ENCODE data around the gene ANO10.

The ANO10 gene

DNA sequence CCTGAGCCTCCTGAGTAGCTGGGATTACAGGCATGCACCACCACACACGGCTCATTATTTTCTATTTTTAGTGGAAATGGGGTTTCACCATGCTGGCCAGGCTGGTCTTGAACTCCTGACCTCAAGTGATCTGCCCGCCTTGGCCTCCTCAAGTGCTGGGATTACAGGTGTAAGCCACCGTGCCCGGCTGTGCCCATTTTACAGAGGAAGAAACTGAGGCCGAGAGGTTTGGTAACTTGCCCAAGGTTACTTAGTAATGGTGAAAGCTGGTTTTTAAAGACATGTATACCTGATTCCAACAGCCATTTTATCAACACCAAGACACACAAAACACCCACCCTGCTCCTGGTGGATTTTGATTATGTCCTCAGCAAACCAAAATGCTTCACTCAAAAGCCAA, 206.7 kb downstream of the ANO10 start:
- no peak for DNase-seq (ENCODE audit: low read depth)

DNA sequence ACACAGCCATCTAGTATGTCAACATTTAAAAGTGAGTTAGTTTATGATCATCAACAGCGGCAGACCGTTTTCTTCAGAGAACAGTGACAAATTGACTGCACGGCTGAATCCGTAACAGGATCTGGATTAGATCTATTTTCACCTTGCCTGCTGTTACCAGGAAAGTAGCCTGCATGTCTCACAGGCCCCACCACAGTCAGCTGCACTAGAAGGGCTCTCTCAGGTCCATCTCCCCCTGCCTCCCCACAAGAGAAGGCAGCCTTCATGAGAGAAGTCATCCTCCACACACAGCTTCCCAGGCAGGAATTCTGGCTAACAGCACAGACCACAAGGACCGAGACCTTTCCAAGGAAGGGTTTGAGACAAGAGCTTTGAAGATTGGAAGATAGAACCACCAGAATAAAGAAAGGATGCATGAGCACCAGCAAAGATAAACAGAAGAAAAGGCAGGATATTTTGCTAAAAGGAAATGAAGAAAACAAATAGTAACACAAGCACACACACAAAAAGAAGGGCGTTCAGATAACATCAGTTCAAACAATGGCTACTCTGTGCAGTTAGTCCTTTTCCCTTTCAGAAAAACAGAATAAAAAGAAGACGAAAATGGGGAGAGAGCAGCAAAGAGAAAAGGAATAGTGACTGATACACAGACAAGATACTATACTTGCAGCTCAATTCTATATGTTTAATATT, 208.0 kb downstream of the ANO10 start:
- no peak for DNase-seq (ENCODE audit: low read depth)

- DNase-seq (ENCODE audit: low read depth): no peak
These were observed 210.4 kb downstream of the ANO10 start for GRCh38 chr3:43411429-43411828.

DNA sequence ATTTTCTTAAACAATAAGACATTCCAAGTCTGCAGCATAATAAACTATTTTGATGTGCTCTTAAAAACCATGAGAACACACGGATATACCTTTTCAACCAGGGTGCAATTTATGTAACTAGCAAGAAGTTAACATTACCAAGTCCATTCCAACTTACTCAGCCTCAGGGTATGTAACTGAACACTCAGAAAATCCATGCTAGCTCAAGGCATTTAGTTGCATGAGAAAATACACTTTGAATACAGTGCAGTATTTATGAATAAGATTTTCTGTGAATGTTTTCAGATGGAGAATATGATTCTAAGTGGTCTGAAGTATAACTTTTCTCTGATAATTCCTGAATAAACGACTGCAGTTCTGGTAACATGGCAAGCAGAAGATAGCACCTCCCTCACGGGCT, 211.2 kb downstream of the ANO10 start:
- no peak for DNase-seq (ENCODE audit: low read depth)

DNA sequence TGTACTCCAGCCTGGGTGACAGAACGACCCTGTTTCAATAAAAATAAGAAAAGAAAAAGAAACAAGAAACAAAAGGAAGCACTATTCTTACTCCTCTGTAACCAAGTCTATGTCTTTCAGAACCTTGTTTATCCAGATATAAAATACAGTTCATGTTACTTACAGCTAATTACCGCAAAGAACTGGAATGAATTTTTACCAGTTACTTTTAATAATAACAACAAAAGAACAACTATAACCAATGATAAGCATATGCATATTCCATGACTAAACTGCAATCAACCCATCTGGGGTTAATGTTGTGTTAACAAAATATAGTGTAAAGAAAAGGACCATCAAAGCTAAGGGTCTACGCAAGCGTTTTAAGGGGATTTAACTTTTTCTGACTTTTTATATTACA, 212.3 kb downstream of the ANO10 start:
- no peak for DNase-seq (ENCODE audit: low read depth)

GRCh38 chr3:43406643-43407023, 215.2 kb downstream of the ANO10 start:
- DNase-seq (ENCODE audit: low read depth): no peak

- DNase-seq (ENCODE audit: low read depth): no peak
These were observed 215.7 kb downstream of the ANO10 start for GRCh38 chr3:43405888-43406642.

DNA sequence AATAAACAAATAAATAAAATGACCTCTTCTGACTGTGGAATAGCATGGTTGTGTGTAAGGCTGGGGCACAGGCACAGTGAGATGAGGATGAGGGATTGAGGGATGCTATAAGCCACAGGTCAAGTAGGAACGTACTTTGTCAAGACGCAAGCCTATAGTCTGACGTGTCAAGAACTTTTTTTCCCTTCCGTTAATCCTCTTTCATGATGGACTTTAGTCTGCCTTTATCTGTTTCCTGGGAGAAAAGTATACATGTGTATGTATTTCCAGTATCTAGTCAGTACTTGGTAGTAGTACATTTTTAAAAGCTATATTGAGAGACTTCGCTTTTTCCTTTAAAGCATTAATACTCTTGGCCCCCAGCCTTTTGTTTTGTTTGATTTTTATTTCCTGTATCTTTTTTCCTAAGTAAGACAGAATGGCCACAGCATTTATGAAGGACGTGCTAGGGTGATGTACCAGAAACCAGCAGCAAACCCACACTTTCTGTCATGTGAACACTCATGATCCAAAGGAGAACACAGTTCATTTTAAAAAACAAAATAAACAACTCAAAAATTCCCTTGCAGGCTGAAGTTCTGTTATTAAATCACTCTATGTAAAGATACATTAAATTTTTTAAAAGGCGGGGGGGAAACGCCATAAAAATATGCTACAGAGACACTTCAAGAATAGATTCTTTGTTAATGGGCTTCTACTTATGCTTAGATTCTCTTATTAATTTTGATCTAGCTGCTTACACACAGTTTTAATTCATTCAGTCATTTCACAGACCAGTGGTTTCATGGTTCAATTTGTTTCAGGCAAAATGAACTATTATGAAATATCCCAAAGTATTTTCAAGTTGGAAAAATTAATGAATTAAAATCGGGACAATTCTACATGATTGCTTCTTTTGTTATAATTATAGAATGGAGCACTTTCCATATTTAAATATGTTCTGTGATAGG, 220.8 kb downstream of the ANO10 start:
- DNase-seq (ENCODE audit: low read depth): no peak

DNA sequence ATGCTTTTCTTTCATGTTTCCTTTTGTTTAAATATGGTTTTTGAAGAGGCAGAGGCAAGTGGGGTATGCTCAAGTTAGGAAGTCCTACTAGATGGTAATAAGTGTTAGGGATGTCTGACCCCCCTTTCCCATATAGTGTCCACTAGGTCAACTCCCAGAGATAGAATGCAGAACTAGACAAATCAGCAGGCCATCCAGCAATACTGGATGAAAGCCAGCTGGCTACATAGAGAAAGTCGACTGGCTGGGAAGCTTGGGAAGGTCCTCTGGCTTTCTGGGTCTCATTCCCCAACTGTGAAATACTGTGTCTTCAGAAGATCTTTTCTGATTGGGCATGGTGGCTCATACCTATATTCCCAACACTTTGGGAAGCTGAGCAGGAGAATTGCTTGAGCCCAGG, 221.6 kb downstream of the ANO10 start:
- DNase-seq (ENCODE audit: low read depth): no peak

DNA sequence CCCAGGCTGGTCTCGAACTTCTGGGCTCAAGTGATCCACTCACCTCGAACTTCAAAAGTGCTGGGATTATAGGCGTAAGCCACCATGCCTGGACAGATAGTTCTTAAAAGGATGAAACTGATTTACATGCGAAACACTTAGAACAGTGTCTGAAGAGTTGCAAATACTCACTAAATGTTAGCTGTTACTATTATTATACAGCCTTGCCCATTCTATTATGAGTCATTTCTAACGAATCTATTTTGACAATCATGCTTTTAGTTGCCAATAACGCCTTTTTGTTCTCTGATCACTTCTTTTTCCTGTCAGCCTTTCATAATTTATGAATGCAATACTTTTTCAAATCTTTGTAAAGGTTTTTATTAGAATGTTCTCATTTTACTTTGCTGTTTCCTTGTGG, 222.8 kb downstream of the ANO10 start:
- DNase-seq (ENCODE audit: low read depth): no peak

- no peak for DNase-seq (ENCODE audit: low read depth)
These were observed 227.7 kb downstream of the ANO10 start for GRCh38 chr3:43394041-43394554.

DNA sequence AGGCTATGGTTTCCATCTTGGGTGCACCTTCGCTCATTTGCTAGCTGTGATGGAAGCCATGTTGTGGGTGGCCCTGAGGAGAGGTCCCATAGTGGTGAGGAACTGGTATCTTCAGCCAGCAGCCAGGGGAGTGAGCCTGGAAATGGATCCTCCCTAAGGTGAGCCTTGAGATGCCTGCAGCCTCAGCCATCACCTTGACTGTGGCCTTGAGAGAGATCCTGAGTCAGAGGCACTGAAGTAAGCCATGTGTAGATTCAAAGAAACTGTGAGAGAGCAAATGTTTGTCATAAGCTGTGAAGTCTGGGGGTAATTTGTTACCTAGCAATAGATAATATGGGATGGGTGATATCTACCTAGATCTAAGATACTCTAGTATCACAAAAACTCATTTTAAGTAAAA, 230.2 kb downstream of the ANO10 start:
- no peak for DNase-seq (ENCODE audit: low read depth)

DNA sequence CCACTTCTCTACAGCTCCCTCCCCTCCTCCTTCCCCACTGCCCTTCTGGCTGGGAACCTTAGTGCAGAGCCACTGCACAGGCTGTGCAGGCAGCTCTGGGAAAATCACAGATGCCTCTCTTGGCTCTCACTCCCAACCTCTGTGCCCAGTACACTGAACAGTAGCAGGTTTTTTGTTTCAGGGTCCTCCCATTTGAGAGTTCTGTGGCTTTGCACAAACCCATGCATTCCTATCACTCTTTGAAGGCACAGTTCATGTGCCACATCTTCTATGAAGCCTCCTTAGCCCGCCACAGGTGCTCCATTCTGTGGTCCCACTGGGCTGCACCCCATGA, 231.6 kb downstream of the ANO10 start:
- no peak for DNase-seq (ENCODE audit: low read depth)

DNA sequence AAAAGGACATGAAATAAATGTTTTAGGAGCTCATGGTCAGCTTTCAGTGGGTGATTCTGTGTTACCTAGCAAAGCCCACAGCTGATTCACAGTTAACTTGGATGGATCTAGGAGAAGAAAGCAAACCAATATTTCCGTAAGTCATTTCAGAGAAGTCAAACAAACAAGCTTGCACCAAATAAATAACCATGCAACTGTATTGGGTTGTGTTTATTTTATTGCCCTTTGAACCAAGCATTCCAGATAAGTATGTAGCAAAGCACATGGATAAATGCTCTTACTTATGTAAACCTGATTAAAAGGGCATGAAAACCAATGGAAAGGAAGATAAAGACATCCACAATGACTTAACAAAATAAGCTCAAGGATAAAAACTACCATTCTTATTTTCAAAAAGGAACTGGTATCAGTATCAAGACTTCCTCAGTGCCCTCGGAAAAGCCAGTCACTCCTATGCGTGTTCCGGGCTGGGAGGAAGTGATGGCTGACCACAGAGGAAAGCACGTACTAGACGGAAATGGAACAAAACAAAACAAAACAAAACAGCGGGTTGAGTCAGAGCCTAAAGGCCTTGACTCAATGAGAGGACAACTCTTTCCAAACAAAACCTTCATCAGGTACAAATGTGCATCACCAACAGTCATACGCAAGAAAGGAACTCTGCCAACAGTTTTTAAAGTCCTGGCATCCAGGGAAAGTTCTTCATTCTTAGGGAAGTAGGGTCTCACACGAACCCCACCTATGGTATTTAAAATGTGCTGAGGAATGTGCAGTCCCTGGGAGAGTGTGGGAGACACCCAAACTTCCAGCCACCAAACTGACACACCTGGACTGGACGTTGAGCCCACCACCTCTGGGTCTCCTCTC, 232.2 kb downstream of the ANO10 start:
- no peak for DNase-seq (ENCODE audit: low read depth)

DNA sequence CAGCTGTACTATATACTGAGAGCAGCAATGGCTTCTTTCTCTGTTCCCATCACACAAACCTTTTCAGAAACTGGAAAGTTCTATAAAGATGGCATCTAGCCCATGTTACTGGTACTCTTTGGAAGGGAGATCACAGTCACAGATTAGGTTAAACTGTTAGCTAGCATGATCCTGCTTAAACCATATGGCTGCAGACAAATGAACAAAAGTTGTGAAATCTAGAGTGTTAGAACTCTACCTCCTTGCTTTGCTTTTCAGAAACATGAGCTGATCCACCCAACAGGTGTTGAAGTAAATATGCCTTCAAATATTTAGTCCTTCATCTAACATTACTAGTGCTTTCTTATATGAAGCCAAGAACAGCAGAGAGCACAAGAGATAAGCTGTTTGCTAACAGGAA, 232.9 kb downstream of the ANO10 start:
- no peak for DNase-seq (ENCODE audit: low read depth)

DNA sequence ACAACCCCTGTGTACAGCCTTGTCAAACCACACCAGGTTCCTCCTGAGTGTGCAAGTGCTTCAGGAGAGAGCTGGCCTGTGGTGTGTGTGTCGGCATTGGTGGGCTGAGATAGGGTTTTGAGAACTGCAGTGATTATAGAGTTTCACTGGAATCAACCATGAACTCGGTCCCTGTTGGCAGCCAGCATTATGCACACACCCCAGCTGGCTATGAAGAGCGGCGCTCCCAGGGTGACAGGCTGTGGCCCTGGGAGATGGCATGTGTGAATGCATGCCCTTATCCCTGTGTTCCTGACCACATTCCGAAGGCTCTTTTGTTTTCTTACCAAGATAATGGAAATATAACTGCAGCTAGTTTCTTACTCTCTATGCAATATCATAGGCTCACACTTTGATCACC, 233.6 kb downstream of the ANO10 start:
- DNase-seq (ENCODE audit: low read depth): no peak

DNA sequence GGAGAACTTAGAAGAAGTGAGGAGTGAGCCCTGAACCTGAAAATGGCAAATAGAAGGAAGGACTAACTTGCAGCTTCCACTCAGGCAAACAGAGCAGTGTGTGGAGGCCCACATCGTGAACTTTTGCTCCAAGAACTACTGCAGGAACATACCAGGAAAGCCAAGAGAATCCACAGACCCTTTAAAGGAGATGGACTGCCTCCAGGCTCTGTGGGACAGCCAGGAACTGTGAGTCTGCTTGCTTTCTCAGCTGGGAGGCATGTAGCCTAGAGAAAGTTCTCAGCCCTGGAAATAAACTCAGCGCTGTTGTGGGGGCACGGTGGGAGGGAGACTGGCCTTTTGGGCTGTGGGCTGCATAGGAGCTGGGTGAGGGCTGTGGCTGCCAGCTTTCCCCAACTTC, 242.5 kb downstream of the ANO10 start:
- no peak for DNase-seq (ENCODE audit: low read depth)

DNA sequence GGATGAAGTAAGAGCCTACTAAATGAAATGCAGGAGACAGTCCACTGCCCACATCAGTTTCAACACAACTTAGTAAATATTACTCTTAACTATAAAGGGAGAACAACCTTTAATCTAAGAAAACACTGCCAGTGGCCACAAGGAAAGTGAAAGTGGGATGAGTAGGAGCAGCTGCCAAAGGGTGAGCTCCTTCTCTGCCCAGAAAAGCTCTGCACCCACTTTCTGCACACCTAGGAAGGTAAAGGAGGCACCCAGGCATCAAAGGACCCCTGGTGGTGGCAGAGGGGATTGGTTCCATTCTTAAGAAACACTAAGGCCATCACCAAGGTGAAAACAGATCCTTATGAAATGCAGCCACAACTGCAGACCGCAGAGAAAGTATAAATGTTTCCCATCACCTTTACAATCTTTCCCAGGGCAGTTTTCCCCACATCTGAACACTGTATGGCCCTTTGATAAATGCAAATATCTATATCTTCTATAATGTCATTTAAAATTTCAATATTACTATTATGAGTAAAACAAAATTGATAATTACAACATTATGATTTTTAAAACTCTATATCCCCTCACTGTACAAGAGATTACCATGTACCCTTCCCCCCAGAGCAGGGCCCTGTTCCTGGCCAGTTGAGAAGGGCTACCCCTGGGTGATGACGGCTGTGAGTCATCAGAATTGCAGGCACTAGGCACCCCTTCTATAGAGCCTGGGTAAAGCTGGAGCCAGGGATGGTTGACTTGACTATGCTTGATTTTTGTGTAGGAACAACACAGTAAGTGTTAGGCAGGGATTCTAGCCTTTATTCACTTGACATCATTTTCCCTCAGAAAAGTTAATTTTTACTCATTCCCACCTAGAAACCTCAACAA, 243.5 kb downstream of the ANO10 start:
- DNase-seq (ENCODE audit: low read depth): no peak

DNA sequence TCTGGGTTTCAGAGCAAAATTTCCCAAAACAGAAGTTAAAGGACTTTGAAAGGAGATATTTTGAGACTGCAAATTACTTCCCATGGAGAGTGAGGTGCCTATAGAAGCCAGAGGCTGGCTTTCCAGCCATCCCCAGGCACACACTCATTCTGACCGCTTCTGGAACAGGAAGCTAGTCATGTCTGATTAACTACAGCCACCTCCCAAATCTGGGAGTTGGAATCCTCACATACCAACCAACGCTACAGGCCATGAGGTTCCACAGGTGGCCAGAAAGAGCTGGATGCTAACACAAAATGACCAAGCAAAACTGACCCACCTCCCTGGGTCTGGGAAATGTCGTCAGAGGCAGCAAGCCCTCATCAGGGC, 248.3 kb downstream of the ANO10 start:
- no peak for DNase-seq (ENCODE audit: low read depth)

DNA sequence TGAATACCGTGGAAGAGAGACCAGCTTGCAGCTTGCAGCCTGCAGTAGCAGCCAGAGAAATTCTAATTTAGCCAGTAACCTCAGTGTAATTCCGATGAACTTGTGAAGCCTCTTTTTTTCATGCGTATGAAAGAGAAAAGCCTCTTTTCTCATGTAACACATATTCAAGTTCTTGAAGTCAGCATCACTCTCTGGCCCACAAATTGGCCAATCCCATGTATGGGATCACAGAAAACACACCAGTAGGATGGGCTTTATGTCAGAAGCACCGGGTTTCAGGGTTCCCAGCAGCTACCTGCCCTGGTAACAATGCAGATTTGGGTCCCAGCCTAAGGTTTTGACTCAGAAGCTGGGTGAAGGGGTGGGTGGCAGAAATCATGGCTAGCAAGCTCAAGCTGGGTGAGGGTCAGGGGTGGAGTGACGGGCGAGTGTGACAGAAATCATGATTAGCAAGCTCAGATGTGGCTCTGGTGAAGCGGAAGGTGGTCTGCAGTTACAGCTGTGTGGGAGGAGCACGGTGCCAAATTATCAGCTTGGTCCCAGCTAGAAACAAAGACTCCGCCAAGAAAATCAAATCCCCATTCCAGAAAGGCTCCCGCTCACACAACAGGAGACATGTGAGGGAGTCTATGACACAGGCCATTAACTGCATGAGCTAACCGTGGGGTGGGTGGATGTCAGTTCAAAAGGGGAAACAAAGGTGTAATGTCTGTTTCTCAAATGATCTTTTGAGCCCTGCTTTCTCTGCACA, 248.8 kb downstream of the ANO10 start:
- no peak for DNase-seq (ENCODE audit: low read depth)
